HepG2 (cell line): ENCODE data around the gene SYCE3. TPM values are rescaled to one million over a fixed set of nuclear protein-coding genes. Genes with fewer than 3 reads are reported as not detected.

Experiments used
- ARID5B ChIP-seq: IDR thresholded peaks from 2 replicates; pipeline ENCODE4 v1.4.0; 2020; ENCODE audit warnings: mild to moderate bottlenecking, missing genetic modification reagents
- BRCA1 ChIP-seq: sonication (generic); formaldehyde crosslinking; IDR thresholded peaks from 2 replicates; pipeline ENCODE4 v1.4.0; 2020; ENCODE audit warnings: missing genetic modification reagents
- ERF ChIP-seq: IDR thresholded peaks from 2 replicates; pipeline ENCODE4 v1.6.1; 2018; ENCODE audit warnings: missing biosample characterization, missing genetic modification reagents
- HES4 ChIP-seq: sonication (generic); formaldehyde crosslinking; IDR thresholded peaks from 2 replicates; pipeline ENCODE4 v1.9.0; 2021; ENCODE audit warnings: mild to moderate bottlenecking, missing genetic modification reagents, borderline replicate concordance
- HNRNPUL1 ChIP-seq: fragments of 200-400 bp; formaldehyde crosslinking; IDR thresholded peaks from 2 replicates; pipeline ENCODE4 v1.6.1; 2017; ENCODE audit warnings: low read depth, mild to moderate bottlenecking, low read length, moderate library complexity
- KDM6A ChIP-seq: IDR thresholded peaks from 2 replicates; pipeline ENCODE4 v1.6.1; 2016; ENCODE audit warnings: low read depth
- PTBP1 ChIP-seq: fragments of 200-400 bp; formaldehyde crosslinking; IDR thresholded peaks from 2 replicates; pipeline ENCODE4 v1.6.1; 2018; ENCODE audit warnings: low read length, low read depth; ENCODE audit not compliant: poor library complexity, severe bottlenecking
- SSRP1 ChIP-seq: IDR thresholded peaks from 2 replicates; pipeline ENCODE4 v1.6.1; 2016; ENCODE audit warnings: control low read depth
- TAF15 ChIP-seq: fragments of 200-400 bp; formaldehyde crosslinking; IDR thresholded peaks from one replicate; pipeline ENCODE4 v1.6.1; 2018; ENCODE audit warnings: mild to moderate bottlenecking, low read depth, low read length; ENCODE audit not compliant: poor library complexity, severe bottlenecking
- THYN1 ChIP-seq: sonication (generic); formaldehyde crosslinking; IDR thresholded peaks from 2 replicates; pipeline ENCODE4 v1.8.1; 2023; ENCODE audit warnings: low read depth, mild to moderate bottlenecking, moderate library complexity, missing genetic modification reagents, borderline replicate concordance
- ZEB1 ChIP-seq: IDR thresholded peaks from 2 replicates; pipeline ENCODE4 v1.6.1; 2012; ENCODE audit warnings: mild to moderate bottlenecking, low read depth, inconsistent platforms; ENCODE audit not compliant: insufficient replicate concordance
- ZFP62 ChIP-seq: sonication (generic); formaldehyde crosslinking; IDR thresholded peaks from 2 replicates; pipeline ENCODE4 v1.4.0; 2020; ENCODE audit warnings: missing genetic modification reagents
- ZNF331 ChIP-seq: sonication (generic); formaldehyde crosslinking; IDR thresholded peaks from 2 replicates; pipeline ENCODE4 v1.4.0; 2020; ENCODE audit warnings: missing genetic modification reagents
- ZNF577 ChIP-seq: sonication (generic); formaldehyde crosslinking; IDR thresholded peaks from 2 replicates; pipeline ENCODE4 v1.4.0; 2020; ENCODE audit warnings: mild to moderate bottlenecking, low read depth, missing genetic modification reagents, borderline replicate concordance
- polyA plus RNA-seq, 8 experiments: library from polyadenylated mRNA; depleted of rRNA in 3 of 8; stranded (reverse) in 7 of 8; unstranded in 1 of 8; fragments of >200 nt; fragmentation: Illumina TruSeq in 4 of 8; extraction: Trizol in 4 of 8; gene quantifications; 2 replicates each; pipeline versions ENCODE4 v1.2.1 to v1.2.3, GENCODE V29; 2011 to 2016; ENCODE audit warnings: low read depth in 4 of 8, missing spikeins in 1 of 8, mixed read lengths in 1 of 8; ENCODE audit not compliant: insufficient read depth in 1 of 8
- total RNA-seq, 5 experiments: library from RNA; depleted of rRNA; stranded (reverse); fragments of >200 nt; fragmentation: Illumina TruSeq; extraction: Trizol; gene quantifications; 2 replicates each; pipeline ENCODE4 v1.2.3, GENCODE V29; 2016; ENCODE audit warnings: low read depth in 1 of 5
- TF ChIP-seq, protein P1 (sequence below): sonication (generic); formaldehyde crosslinking; IDR thresholded peaks from 2 replicates; pipeline ENCODE4 v1.5.1; 2020; ENCODE audit warnings: mild to moderate bottlenecking, missing genetic modification reagents
- TF ChIP-seq, protein P2 (sequence below): IDR thresholded peaks from 2 replicates; pipeline ENCODE4 v1.6.1; 2016
- TF ChIP-seq, protein P3 (sequence below), 2 experiments: sonication (generic) in 1 of 2; formaldehyde crosslinking in 1 of 2; IDR thresholded peaks; 2 replicates each; pipeline versions ENCODE4 v1.6.1 to v1.9.0; 2014 to 2022; ENCODE audit warnings: antibody characterized with exemption in 1 of 2, borderline replicate concordance in 1 of 2, inconsistent platforms in 1 of 2, low read depth in 1 of 2, missing genetic modification reagents in 1 of 2

SYCE3 gene
- total and polyA plus RNA-seq, 2 of the 13 experiments (the other 11 are each of a cell fraction or from before 2014, with no cell fraction given) = not detected

GRCh38 chr22:50568626-50569025 is 5.9 kb upstream of the SYCE3 start (continued):
- TF ChIP-seq, protein P1, sequence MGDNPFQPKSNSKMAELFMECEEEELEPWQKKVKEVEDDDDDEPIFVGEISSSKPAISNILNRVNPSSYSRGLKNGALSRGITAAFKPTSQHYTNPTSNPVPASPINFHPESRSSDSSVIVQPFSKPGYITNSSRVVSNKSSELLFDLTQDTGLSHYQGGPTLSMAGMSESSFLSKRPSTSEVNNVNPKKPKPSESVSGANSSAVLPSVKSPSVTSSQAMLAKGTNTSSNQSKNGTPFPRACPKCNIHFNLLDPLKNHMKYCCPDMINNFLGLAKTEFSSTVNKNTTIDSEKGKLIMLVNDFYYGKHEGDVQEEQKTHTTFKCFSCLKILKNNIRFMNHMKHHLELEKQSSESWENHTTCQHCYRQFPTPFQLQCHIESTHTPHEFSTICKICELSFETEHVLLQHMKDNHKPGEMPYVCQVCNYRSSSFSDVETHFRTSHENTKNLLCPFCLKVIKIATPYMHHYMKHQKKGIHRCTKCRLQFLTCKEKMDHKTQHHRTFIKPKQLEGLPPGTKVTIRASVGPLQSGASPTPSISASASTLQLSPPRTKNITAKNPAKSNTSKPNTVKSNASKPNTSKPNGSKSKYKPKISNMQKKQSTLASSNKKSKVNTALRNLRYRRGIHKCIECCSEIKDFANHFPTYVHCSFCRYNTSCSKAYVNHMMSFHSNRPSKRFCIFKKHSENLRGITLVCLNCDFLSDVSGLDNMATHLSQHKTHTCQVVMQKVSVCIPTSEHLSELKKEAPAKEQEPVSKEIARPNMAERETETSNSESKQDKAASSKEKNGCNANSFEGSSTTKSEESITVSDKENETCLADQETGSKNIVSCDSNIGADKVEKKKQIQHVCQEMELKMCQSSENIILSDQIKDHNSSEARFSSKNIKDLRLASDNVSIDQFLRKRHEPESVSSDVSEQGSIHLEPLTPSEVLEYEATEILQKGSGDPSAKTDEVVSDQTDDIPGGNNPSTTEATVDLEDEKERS (CRISPR knock-in tag) = no peak
- no peak for TF ChIP-seq HNRNPUL1
- no peak for TF ChIP-seq HES4 (CRISPR knock-in tag)
- TF ChIP-seq PTBP1 = no peak
- no peak for TF ChIP-seq TAF15
- TF ChIP-seq THYN1 (CRISPR knock-in tag) = no peak
- TF ChIP-seq, protein P2, sequence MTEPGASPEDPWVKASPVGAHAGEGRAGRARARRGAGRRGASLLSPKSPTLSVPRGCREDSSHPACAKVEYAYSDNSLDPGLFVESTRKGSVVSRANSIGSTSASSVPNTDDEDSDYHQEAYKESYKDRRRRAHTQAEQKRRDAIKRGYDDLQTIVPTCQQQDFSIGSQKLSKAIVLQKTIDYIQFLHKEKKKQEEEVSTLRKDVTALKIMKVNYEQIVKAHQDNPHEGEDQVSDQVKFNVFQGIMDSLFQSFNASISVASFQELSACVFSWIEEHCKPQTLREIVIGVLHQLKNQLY (CRISPR knock-in tag) = no peak
- no peak for TF ChIP-seq KDM6A (CRISPR knock-in tag)
- no peak for TF ChIP-seq ZNF577 (CRISPR knock-in tag)
- no peak for TF ChIP-seq ZFP62 (CRISPR knock-in tag)
- TF ChIP-seq ZNF331 = no peak
- no peak for TF ChIP-seq ZEB1
- no peak for TF ChIP-seq BRCA1 (CRISPR knock-in tag)
- peak; percentile 12; the same call in 1 of the 2 replicates for TF ChIP-seq ERF (CRISPR knock-in tag)
- TF ChIP-seq ARID5B (CRISPR knock-in tag) = no peak
- TF ChIP-seq, protein P3, sequence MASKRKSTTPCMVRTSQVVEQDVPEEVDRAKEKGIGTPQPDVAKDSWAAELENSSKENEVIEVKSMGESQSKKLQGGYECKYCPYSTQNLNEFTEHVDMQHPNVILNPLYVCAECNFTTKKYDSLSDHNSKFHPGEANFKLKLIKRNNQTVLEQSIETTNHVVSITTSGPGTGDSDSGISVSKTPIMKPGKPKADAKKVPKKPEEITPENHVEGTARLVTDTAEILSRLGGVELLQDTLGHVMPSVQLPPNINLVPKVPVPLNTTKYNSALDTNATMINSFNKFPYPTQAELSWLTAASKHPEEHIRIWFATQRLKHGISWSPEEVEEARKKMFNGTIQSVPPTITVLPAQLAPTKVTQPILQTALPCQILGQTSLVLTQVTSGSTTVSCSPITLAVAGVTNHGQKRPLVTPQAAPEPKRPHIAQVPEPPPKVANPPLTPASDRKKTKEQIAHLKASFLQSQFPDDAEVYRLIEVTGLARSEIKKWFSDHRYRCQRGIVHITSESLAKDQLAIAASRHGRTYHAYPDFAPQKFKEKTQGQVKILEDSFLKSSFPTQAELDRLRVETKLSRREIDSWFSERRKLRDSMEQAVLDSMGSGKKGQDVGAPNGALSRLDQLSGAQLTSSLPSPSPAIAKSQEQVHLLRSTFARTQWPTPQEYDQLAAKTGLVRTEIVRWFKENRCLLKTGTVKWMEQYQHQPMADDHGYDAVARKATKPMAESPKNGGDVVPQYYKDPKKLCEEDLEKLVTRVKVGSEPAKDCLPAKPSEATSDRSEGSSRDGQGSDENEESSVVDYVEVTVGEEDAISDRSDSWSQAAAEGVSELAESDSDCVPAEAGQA (IDR thresholded peaks at IDR 0.05; ENCODE audit: low read depth) = no peak
- TF ChIP-seq, protein P3 (CRISPR knock-in tag; IDR thresholded peaks at IDR 0.05; ENCODE audit: borderline replicate concordance) = no peak
- no peak for TF ChIP-seq SSRP1 (CRISPR knock-in tag)
